Left ventricle myocardium inferior (tissue), 1 donor: ENCODE data around the gene EPB41L4B. TPM values are rescaled to one million over a fixed set of nuclear protein-coding genes. Genes with fewer than 3 reads are reported as not detected.

Experiments used
- DNase-seq: peaks from one replicate; pipeline ENCODE4 v3.0.0-alpha.2; 2020
- H3K27ac ChIP-seq: fragments of 200-600 bp; replicated peaks from 2 replicates; pipeline ENCODE4 v1.8.0; 2021
- H3K27me3 ChIP-seq: fragments of 200-600 bp; 2 replicates; pipeline ENCODE4 v1.8.0; 2021; ENCODE audit warnings: low read depth
- H3K36me3 ChIP-seq: fragments of 200-600 bp; 2 replicates; pipeline ENCODE4 v1.8.0; 2021
- H3K4me1 ChIP-seq: fragments of 200-600 bp; 2 replicates; pipeline ENCODE4 v1.8.0; 2021
- H3K4me3 ChIP-seq: fragments of 200-600 bp; 2 replicates; pipeline ENCODE4 v1.8.0; 2021; ENCODE audit warnings: mild to moderate bottlenecking, moderate library complexity
- H3K9me3 ChIP-seq: fragments of 200-600 bp; replicated peaks from 2 replicates; pipeline ENCODE4 v1.8.0; 2021
- CTCF ChIP-seq: fragments of 200-600 bp; IDR thresholded peaks from 2 replicates; pipeline ENCODE4 v1.8.0; 2021; ENCODE audit warnings: antibody characterized with exemption, mild to moderate bottlenecking, borderline replicate concordance
- intact Hi-C: fragments of 100-400 bp; cut with micrococcal nuclease; formaldehyde crosslinking; loops from one replicate; pipeline ENCODE4 v1.11.0; 2022
- total RNA-seq: library from RNA; stranded (reverse); fragmentation: NEBNext Ultra II Directional; extraction: Animal tissue kit (Norgen Biotek cat#: 25700); gene quantifications from one replicate; pipeline ENCODE4 v1.2.1, GENCODE V29; 2021
- donor health status: DM: no; HTN: yes; CAD: no; lungs with severe emphysema.

The EPB41L4B gene
- total RNA-seq, 1 donor from 2014 or later: 13.9 TPM

GRCh38 chr9:109239240-109239639, 81.6 kb downstream of the EPB41L4B start:
- peaks cover 3% of the 10 kb centered on the region for H3K4me1 ChIP-seq
- H3K36me3 ChIP-seq: no peaks in the 10 kb centered on the region
- DNase-seq: no peak
- no peak overlapping the region for H3K4me3 ChIP-seq
- intact Hi-C loops: no loop called here
- H3K27me3 ChIP-seq: peaks cover 10% of the 10 kb centered on the region
- no peaks in the 10 kb centered on the region for H3K9me3 ChIP-seq
- H3K27ac ChIP-seq: no peak overlapping the region
- TF ChIP-seq CTCF: no peak

- intact Hi-C loops: no loop called here
- no peak overlapping the region for H3K27ac ChIP-seq
- H3K4me3 ChIP-seq: no peak overlapping the region
- TF ChIP-seq CTCF: no peak
- peaks cover 10% of the 10 kb centered on the region for H3K27me3 ChIP-seq
- no peak for DNase-seq
- H3K36me3 ChIP-seq: no peaks in the 10 kb centered on the region
- peaks cover 3% of the 10 kb centered on the region for H3K4me1 ChIP-seq
- no peaks in the 10 kb centered on the region for H3K9me3 ChIP-seq
Measured at GRCh38 chr9:109238655-109239054, 82.2 kb downstream of the EPB41L4B start.

- H3K9me3 ChIP-seq: no peaks in the 10 kb centered on the region
- no peaks in the 10 kb centered on the region for H3K36me3 ChIP-seq
- TF ChIP-seq CTCF: no peak
- H3K27ac ChIP-seq: no peak overlapping the region
- H3K27me3 ChIP-seq: peaks cover 10% of the 10 kb centered on the region
- intact Hi-C loops: no loop called here
- no peak overlapping the region for H3K4me3 ChIP-seq
- no peak for DNase-seq
- peaks cover 3% of the 10 kb centered on the region for H3K4me1 ChIP-seq
Measured at GRCh38 chr9:109238125-109238524, 82.7 kb downstream of the EPB41L4B start.

- intact Hi-C loops: no loop called here
- no peaks in the 10 kb centered on the region for H3K9me3 ChIP-seq
- TF ChIP-seq CTCF: no peak
- no peak for DNase-seq
- H3K36me3 ChIP-seq: no peaks in the 10 kb centered on the region
- peaks cover 12% of the 10 kb centered on the region for H3K27me3 ChIP-seq
- H3K4me1 ChIP-seq: peaks cover 4% of the 10 kb centered on the region
- no peak overlapping the region for H3K27ac ChIP-seq
- H3K4me3 ChIP-seq: no peak overlapping the region
Measured at GRCh38 chr9:109232449-109233237, 88.2 kb downstream of the EPB41L4B start.

- DNase-seq: no peak
- TF ChIP-seq CTCF: no peak
- intact Hi-C loops: no loop called here
- Histone ChIP-seq H3K4me1 (peaks cover 4% of the 10 kb centered on the region), H3K36me3 (no peaks in the 10 kb centered on the region), H3K9me3 (no peaks in the 10 kb centered on the region), H3K4me3 (no peak overlapping the region), H3K27me3 (peaks cover 9% of the 10 kb centered on the region), H3K27ac (no peak overlapping the region)
Measured at GRCh38 chr9:109231593-109231992, 89.3 kb downstream of the EPB41L4B start.
